ENCODE results near the gene TCIRG1. TPM values are rescaled to one million over a fixed set of nuclear protein-coding genes. Genes with fewer than 3 reads are reported as not detected.

TCIRG1 gene
- total RNA-seq, 2 donors from 2014 or later: 217 to 244 TPM

GRCh38 chr11:68021167-68021787 lies 17.5 kb upstream of the TCIRG1 start:
- Mint-ChIP-seq H3K4me1 (no peaks in the 10 kb centered on the region), H3K27ac (no peak overlapping the region)
- ATAC-seq (replicated peaks): no peak

DNA sequence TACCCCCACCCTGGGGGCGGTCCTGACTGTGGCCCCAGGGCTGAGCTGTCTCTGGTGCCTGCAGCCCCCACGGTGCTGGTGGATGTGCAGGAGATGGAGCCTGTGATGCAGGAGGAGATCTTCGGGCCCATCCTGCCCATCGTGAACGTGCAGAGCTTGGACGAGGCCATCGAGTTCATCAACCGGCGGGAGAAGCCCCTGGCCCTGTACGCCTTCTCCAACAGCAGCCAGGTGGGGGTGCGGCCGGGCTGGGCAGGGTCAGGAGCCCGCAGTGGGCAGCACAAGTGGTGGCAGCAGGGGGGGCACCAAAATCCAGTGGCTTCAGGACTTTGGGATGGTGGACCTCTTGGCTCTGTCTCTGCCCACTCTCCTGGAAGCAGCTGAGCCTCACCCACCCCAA lies 16.3 kb upstream of the TCIRG1 start:
- Mint-ChIP-seq H3K36me3 (ENCODE audit: low read depth) (no peaks in the 10 kb centered on the region), H3K27ac (no peak overlapping the region), H3K27me3 (no peaks in the 10 kb centered on the region), H3K4me1 (no peaks in the 10 kb centered on the region), H3K4me3 (no peak overlapping the region), H3K9me3 (no peaks in the 10 kb centered on the region)
- ATAC-seq (replicated peaks): no peak

More at GRCh38 chr11:68021167-68021787, 17.5 kb upstream of the TCIRG1 start:
- Mint-ChIP-seq H3K9me3 (no peaks in the 10 kb centered on the region), H3K27me3 (no peaks in the 10 kb centered on the region), H3K36me3 (ENCODE audit: low read depth) (no peaks in the 10 kb centered on the region), H3K4me3 (no peak overlapping the region)

DNA sequence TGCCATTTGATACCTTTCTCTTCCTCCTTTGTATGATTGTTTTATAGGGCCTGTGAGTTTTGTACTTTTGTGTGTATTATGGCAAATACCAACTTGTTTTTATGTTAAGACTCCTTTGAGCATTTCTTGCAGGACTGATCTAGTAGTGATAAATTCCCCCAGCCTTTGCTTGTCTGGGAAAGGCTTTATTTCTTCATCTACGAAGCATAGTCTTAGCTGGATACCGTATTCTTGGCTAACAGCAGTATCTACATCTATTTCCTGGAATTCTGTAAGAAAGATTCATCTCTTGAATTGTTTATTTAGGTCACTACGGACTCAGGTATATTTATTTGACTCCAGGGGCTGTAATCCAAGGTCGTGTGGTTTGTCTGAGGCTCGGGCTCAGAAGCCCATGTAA lies 14.3 kb upstream of the TCIRG1 start:
- Mint-ChIP-seq H3K36me3 (ENCODE audit: low read depth) (no peaks in the 10 kb centered on the region), H3K27ac (no peak overlapping the region), H3K27me3 (no peaks in the 10 kb centered on the region), H3K9me3 (no peaks in the 10 kb centered on the region), H3K4me1 (no peaks in the 10 kb centered on the region), H3K4me3 (no peak overlapping the region)
- ATAC-seq (replicated peaks): no peak

DNA sequence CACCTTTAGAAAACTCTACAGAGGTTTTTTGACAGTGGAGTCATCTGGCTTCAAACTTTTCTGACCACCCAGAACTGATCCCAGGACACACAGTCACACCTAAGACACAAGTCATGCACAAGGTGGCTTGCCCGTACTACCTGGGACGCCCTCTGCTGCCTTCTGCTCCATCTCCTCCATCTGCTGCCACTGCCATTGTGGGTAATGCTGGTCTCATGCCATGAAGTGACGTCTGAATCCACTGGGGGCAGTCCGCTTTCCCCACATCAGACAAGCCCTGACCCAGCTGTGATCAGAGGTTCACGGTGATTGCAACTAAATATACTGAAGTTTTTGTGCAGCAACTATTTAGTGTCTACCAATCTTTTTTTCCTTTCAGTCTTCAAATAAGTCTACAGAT lies 13.8 kb upstream of the TCIRG1 start:
- Mint-ChIP-seq H3K36me3 (ENCODE audit: low read depth) (no peaks in the 10 kb centered on the region), H3K27me3 (no peaks in the 10 kb centered on the region), H3K4me3 (no peak overlapping the region), H3K4me1 (no peaks in the 10 kb centered on the region), H3K27ac (no peak overlapping the region), H3K9me3 (no peaks in the 10 kb centered on the region)
- ATAC-seq (replicated peaks): no peak

GRCh38 chr11:68026391-68027105 lies 12.3 kb upstream of the TCIRG1 start:
- Mint-ChIP-seq H3K9me3 (no peaks in the 10 kb centered on the region), H3K36me3 (ENCODE audit: low read depth) (no peaks in the 10 kb centered on the region), H3K4me1 (peaks cover 2% of the 10 kb centered on the region)

DNA sequence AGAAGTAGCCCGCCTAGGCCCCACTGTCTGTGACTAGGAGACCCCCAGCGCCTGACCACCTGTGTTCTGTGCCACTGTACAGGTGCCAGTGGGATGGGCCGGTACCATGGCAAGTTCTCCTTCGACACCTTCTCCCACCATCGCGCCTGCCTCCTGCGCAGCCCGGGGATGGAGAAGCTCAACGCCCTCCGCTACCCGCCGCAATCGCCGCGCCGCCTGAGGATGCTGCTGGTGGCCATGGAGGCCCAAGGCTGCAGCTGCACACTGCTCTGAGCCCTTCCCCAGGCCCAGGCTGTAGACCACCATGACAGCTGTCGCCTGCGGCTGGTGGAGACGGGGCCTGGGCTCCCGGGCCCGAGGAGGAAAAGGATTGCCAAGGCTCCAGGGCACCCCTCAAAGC lies 11.2 kb upstream of the TCIRG1 start:
- Mint-ChIP-seq H3K27me3 (no peaks in the 10 kb centered on the region), H3K4me3 (no peak overlapping the region), H3K9me3 (no peaks in the 10 kb centered on the region), H3K4me1 (peaks cover 6% of the 10 kb centered on the region), H3K27ac (no peak overlapping the region), H3K36me3 (ENCODE audit: low read depth) (no peaks in the 10 kb centered on the region)
- ATAC-seq (replicated peaks): no peak

More at GRCh38 chr11:68026391-68027105, 12.3 kb upstream of the TCIRG1 start:
- H3K27ac Mint-ChIP-seq: no peak overlapping the region
- ATAC-seq (replicated peaks): no peak
- H3K4me3 Mint-ChIP-seq: no peak overlapping the region
- no peaks in the 10 kb centered on the region for H3K27me3 Mint-ChIP-seq

- peaks cover 6% of the 10 kb centered on the region for H3K4me1 Mint-ChIP-seq
- H3K27me3 Mint-ChIP-seq: no peaks in the 10 kb centered on the region
- peak overlapping the region; percentile 20 for H3K27ac Mint-ChIP-seq
- ATAC-seq (replicated peaks): no peak
- H3K4me3 Mint-ChIP-seq: peak overlapping the region; percentile 88
- peaks cover 5% of the 10 kb centered on the region for H3K36me3 Mint-ChIP-seq (ENCODE audit: low read depth)
- H3K9me3 Mint-ChIP-seq: no peaks in the 10 kb centered on the region
These were observed 9.9 kb upstream of the TCIRG1 start for GRCh38 chr11:68028802-68029545.

GRCh38 chr11:68030318-68031143 lies 8.3 kb upstream of the TCIRG1 start, which contains the start of gene NDUFS8:
Gene NDUFS8, plus strand, starts transcription at chr11:68030681. Its CDS starts 1,471 bp downstream, at chr11:68032152.
- H3K36me3 Mint-ChIP-seq (ENCODE audit: low read depth): peaks cover 9% of the 10 kb centered on the region
- H3K4me3 Mint-ChIP-seq: peak within 1 kb of the TSS; percentile 88
- H3K9me3 Mint-ChIP-seq: no peaks in the 10 kb centered on the region
- H3K27me3 Mint-ChIP-seq: no peaks in the 10 kb centered on the region
- peaks cover 6% of the 10 kb centered on the region for H3K4me1 Mint-ChIP-seq
- ATAC-seq (replicated peaks): peak; percentile 97
- peak within 1 kb of the TSS; percentile 84 for H3K27ac Mint-ChIP-seq

GRCh38 chr11:68031144-68031464 lies 7.7 kb upstream of the TCIRG1 start:
- Mint-ChIP-seq H3K4me1 (peaks cover 6% of the 10 kb centered on the region), H3K4me3 (peak overlapping the region; percentile 88), H3K36me3 (ENCODE audit: low read depth) (peaks cover 9% of the 10 kb centered on the region), H3K27me3 (no peaks in the 10 kb centered on the region), H3K27ac (peak overlapping the region; percentile 84), H3K9me3 (no peaks in the 10 kb centered on the region)
- no peak for ATAC-seq (replicated peaks)

GRCh38 chr11:68032003-68032402 lies 6.8 kb upstream of the TCIRG1 start:
- Mint-ChIP-seq H3K9me3 (no peaks in the 10 kb centered on the region), H3K27me3 (no peaks in the 10 kb centered on the region), H3K27ac (peak overlapping the region; percentile 84), H3K4me3 (peak overlapping the region; percentile 88), H3K4me1 (peaks cover 9% of the 10 kb centered on the region), H3K36me3 (ENCODE audit: low read depth) (peaks cover 13% of the 10 kb centered on the region)
- ATAC-seq (replicated peaks): no peak

DNA sequence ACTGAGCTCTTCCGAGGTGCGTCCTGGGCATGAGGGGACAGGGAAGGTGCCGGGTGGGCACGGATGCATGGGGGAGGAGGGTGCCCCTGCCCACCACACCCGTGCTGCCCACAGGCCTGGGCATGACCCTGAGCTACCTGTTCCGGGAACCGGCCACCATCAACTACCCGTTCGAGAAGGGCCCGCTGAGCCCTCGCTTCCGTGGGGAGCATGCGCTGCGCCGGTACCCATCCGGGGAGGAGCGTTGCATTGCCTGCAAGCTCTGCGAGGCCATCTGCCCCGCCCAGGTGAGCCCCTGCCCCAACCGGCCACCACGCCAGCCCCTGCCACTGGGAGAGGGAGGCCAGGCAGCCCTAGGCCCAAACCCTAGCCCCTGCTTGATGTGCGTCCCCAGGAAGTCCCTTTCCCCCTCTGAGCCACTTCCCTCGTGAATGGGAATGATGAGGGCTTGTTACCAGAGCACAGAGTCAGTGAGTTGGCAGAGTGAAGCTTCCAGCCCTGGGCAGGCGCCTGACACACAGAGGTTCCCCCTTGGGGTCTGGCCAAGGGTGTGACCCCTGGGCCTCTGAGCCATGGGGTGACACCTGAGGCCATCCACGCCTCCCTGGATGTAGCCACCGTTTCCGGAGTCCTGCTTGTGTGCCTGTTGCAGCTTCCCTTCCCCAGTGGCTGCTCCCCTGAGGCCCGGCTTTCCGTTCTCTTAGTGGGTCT lies 5.7 kb upstream of the TCIRG1 start:
- no peaks in the 10 kb centered on the region for H3K27me3 Mint-ChIP-seq
- no peak for ATAC-seq (replicated peaks)
- H3K9me3 Mint-ChIP-seq: no peaks in the 10 kb centered on the region
- no peak overlapping the region for H3K27ac Mint-ChIP-seq
- H3K4me3 Mint-ChIP-seq: no peak overlapping the region
- peaks cover 14% of the 10 kb centered on the region for H3K36me3 Mint-ChIP-seq (ENCODE audit: low read depth)
- H3K4me1 Mint-ChIP-seq: peaks cover 12% of the 10 kb centered on the region

DNA sequence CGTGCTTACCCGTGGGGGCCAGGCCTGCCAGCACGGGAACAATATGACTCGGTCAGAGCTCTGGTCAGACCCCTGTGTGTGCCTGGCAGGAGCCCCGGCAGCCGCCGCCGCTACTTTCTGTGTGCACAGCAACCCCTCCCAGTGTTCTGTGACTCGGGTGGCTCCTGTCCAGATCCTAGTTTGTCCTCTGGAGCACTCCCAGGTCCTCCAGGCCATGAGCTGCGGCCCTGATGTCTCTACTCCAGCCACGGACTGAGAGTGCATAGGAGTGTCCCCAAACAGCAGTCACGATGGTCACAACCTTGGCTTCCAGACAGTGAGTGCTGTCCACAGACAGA lies 5.1 kb upstream of the TCIRG1 start:
- Mint-ChIP-seq H3K4me1 (peaks cover 12% of the 10 kb centered on the region), H3K27ac (no peak overlapping the region), H3K4me3 (no peak overlapping the region), H3K27me3 (no peaks in the 10 kb centered on the region), H3K36me3 (ENCODE audit: low read depth) (peaks cover 14% of the 10 kb centered on the region), H3K9me3 (no peaks in the 10 kb centered on the region)
- no peak for ATAC-seq (replicated peaks)

DNA sequence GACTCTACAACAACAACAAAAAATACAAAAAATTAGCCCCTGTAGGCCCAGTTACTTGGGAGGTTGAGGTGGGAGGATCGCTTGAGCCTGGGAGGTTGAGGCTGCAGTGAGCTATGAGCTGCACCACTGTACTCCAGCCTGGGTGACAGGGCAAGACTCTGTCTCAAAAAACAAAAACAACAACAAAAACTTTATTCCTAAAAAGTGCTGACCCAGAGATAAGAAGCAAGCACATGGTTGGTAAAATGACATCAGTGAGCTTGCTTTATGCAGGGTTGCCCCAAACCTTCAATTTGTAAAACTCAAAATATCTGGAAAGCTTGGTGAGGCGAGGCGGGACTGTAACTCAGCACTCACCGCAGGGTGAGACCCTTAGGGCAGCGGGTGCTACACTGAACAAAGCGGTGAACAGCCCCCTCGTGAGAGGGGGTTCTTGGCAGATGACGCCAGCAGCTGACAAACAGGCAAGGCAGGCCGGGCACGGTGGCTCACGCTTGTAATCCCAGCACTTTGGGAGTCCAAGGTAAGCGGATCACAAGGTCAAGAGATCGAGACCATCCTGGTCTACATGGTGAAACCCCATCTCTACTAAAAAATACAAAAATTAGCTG lies 3.5 kb upstream of the TCIRG1 start:
- peaks cover 12% of the 10 kb centered on the region for H3K4me1 Mint-ChIP-seq
- no peak for ATAC-seq (replicated peaks)
- no peaks in the 10 kb centered on the region for H3K27me3 Mint-ChIP-seq
- no peak overlapping the region for H3K4me3 Mint-ChIP-seq
- H3K9me3 Mint-ChIP-seq: no peaks in the 10 kb centered on the region
- peaks cover 20% of the 10 kb centered on the region for H3K36me3 Mint-ChIP-seq (ENCODE audit: low read depth)
- no peak overlapping the region for H3K27ac Mint-ChIP-seq

All from activated T-helper 17 cell treated with anti-CD3 and anti-CD28 coated beads, Interleukin-2, amount 50 U/mL, for 72 hours (primary cell).